ENCODE data around the gene MRPL55.

Gene MRPL55

DNA sequence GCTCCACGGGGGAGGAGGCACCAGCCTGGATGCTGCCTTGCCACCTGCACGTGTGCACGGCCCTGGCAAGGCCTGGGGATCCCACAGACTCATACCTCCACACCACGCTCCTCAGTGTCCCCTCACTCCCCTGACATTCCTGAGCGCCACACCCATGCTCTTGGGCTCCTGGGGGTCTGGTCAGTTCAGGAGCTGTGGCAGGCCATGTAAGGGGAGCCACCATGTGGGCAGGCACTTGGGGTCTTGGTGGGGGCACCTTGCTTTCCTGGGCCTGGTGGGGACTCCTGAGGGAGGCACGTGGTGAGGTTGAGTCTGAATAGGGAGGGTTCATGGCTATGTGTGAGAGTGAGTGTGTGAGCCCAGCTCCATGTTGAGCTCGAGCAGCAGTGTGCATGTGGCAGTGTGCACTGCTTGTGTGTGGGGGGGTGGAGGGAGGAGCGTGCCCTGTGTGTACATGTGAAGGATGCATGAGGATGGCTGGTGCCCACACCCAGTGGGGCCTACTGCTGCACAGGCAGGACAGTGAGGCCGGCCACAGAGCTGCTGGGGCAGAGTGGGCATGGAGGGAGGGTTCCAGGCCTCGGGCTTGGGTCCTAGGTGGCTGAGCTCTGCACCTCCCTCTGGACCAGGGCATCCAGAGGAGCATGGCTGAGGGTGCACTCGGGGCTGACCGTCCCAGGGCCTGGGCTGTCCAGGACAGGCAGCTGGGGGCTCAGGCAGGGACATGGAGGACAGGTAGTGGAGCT, 42.3 kb upstream of the MRPL55 start:
- TF ChIP-seq, protein P1, sequence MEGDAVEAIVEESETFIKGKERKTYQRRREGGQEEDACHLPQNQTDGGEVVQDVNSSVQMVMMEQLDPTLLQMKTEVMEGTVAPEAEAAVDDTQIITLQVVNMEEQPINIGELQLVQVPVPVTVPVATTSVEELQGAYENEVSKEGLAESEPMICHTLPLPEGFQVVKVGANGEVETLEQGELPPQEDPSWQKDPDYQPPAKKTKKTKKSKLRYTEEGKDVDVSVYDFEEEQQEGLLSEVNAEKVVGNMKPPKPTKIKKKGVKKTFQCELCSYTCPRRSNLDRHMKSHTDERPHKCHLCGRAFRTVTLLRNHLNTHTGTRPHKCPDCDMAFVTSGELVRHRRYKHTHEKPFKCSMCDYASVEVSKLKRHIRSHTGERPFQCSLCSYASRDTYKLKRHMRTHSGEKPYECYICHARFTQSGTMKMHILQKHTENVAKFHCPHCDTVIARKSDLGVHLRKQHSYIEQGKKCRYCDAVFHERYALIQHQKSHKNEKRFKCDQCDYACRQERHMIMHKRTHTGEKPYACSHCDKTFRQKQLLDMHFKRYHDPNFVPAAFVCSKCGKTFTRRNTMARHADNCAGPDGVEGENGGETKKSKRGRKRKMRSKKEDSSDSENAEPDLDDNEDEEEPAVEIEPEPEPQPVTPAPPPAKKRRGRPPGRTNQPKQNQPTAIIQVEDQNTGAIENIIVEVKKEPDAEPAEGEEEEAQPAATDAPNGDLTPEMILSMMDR (IDR thresholded peaks at IDR 0.05; ENCODE audit: control insufficient read depth, insufficient read depth, low read depth, low read length, missing control alignments) = no peak
- no peak overlapping the region for H3K4me3 ChIP-seq (ENCODE audit: control insufficient read depth, low read depth, low read length)
- no peak for DNase-seq (ENCODE audit: low read depth)

DNA sequence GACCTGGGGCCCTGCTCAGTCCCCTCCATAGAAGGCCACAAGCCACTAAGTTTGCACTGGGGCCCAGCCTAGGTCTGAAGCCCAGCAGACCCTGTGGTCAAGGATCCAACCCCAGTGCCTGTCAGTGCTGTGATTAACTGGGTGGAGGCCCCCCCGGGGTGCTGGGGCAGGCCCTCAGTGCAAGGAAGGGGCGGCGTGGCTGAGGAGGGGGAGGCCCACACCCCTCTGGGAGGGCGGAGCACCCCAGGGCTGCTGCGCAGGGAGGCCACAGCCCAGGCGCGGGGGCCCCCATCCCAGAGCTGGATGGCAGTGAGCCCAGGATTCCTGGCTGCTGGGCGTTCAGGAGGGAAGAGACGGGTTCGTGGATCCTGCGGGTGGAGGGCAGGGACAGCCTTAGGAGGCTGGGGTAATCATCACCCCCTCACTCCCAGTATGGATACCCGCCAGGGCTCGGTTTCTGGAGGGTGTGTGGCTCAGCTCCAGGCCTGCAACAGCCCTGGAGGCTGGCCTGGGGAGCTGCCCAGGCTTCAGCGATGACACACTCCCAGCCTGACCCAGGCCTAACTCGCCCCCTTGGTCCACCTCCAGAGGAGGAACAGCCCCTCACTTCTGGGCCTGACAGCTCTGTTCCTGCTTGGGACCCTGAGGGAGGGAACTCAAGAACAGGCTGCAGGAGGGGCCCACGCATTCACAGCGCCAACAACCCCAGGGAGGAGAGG, 41.5 kb upstream of the MRPL55 start:
- TF ChIP-seq, protein P1 (IDR thresholded peaks at IDR 0.05; ENCODE audit: control insufficient read depth, insufficient read depth, low read depth, low read length, missing control alignments) = no peak
- no peak for DNase-seq (ENCODE audit: low read depth)
- no peak overlapping the region for H3K4me3 ChIP-seq (ENCODE audit: control insufficient read depth, low read depth, low read length)

DNA sequence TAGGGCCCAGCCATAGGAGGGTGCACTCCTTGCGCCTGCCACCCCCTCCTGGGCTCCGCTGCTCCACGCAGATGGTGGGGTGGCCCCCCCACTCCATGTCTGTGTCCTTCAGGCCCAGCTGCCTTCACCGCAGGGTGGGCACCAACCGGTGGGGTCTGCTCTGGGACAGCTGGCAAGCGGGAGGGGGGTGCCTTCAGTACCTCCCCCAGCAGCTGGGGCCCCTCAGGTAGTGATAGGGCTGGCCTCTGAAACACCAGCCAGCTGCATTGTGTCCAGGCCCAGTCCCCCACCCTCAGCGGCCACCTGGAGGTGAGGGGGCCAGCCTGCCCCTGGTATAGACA, 41.0 kb upstream of the MRPL55 start:
- H3K4me3 ChIP-seq (ENCODE audit: control insufficient read depth, low read depth, low read length) = no peak overlapping the region
- TF ChIP-seq, protein P1 (IDR thresholded peaks at IDR 0.05; ENCODE audit: control insufficient read depth, insufficient read depth, low read depth, low read length, missing control alignments) = no peak
- no peak for DNase-seq (ENCODE audit: low read depth)

DNA sequence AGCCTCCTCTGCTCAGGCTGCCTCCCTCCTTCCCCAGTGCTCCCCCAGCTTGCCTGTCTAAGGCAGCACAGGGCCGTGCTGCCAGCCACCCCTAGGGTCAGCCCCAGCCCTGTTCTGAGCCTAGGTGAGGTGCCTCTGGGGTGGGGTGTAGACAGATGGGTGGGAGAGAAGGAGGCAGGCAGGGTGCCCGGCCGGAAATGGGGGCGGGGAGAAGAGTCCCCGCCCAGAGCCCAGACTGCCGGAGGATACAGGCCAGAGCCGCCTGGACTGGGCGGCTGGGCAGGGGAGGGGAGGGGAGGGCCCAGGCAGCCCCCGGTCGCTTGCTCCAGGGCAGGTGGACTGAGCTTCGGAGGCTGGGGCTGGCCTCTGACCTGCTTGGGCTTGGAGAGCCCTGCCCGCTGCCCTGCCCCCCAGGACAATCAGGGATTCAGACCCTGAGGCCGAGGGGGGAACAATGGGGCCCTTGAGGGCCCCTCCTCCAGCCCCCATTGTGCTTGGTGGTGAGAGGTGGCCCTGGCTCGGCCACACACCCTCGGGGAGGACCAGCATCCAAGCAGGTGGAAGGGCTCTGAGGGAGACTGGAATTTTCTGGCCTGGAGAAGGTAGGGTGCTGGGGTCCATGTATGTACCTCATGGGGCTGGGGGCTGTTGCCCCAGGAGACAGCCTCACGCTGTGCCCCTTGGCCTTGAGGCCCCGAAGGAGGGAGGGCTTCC, 40.5 kb upstream of the MRPL55 start, which contains the start of gene GJC2:
Gene GJC2, plus strand, starts transcription at position 525 of the 714 bp plus-strand sequence. CDS start 7,829 bp downstream, outside the sequence.
- TF ChIP-seq, protein P1 (IDR thresholded peaks at IDR 0.05; ENCODE audit: control insufficient read depth, insufficient read depth, low read depth, low read length, missing control alignments) = no peak
- no peak for DNase-seq (ENCODE audit: low read depth)
- H3K4me3 ChIP-seq (ENCODE audit: control insufficient read depth, low read depth, low read length) = no peak within 1 kb of the TSS

DNA sequence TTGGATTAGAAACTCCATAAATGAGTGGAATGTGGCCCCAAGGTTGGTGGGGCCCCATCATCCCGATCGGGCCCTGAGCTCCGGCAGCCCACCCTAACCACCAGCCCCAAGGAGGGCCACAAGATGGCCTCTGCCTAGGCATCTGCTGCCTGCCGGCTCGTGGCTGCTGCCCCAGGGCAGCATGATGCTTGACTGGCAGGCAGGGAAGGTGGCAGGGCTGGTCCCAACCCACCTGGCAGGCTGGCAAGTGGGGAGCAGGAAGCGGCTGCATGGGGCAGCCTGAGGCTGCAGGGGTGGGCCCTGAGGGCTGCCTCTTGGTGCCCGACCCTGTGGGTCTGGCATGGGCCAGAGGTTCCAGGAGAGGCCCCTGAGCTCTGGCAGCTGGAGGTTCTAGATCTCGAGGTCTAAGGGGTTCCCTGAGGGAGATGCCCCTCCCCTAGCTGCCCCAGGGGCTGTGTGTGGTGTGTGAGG, 39.9 kb upstream of the MRPL55 start:
- TF ChIP-seq, protein P1 (IDR thresholded peaks at IDR 0.05; ENCODE audit: control insufficient read depth, insufficient read depth, low read depth, low read length, missing control alignments) = no peak
- DNase-seq (ENCODE audit: low read depth) = no peak

DNA sequence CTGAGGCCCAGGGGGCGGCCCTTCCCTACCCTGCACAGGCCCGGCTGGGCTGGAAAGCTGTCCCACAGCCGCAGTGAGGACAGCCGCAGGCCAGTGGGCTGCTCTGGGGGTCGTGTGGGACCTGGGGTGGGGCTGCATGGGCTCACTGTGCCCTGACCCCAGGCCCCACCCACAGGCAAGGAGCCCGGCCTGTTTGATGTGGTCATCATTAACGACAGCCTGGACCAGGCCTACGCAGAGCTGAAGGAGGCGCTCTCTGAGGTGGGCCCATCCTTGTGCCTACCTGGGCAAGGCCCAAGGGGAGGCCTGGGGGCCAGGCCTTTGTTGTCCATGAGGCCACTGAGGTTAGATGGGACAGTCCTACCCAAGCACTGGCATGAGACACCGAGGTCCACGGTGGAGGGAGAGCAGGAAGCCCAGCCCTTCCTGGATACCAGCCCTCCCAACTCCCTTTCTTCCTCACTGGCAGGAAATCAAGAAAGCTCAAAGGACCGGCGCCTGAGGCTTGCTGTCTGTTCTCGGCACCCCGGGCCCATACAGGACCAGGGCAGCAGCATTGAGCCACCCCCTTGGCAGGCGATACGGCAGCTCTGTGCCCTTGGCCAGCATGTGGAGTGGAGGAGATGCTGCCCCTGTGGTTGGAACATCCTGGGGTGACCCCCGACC, 39.2 kb upstream of the MRPL55 start:
- DNase-seq (ENCODE audit: low read depth) = no peak
- TF ChIP-seq, protein P1 (IDR thresholded peaks at IDR 0.05; ENCODE audit: control insufficient read depth, insufficient read depth, low read depth, low read length, missing control alignments) = no peak
- H3K4me3 ChIP-seq (ENCODE audit: control insufficient read depth, low read depth, low read length) = no peak overlapping the region

More for the DNA sequence above, 39.9 kb upstream of the MRPL55 start:
- no peak overlapping the region for H3K4me3 ChIP-seq (ENCODE audit: control insufficient read depth, low read depth, low read length)
